Stimulated activated naive CD8-positive, alpha-beta T cell treated with anti-CD3 and anti-CD28 coated beads, Interleukin-15, amount 100 ng/mL, for 72 hours (primary cell): Measurements from ENCODE around the gene OTULIN.

Experiments used
- ATAC-seq: fragments of 150-1000 bp; cut with Tn5 transposase; 2 replicates; pipeline ENCODE4 v1.10.0; 2021; ENCODE audit warnings: mild to moderate bottlenecking, moderate library complexity
- DNase-seq, 2 donors: peaks; one replicate each; pipeline ENCODE4 v3.0.0; 2021 to 2022
- H3K27ac Mint-ChIP-seq, 2 donors: one replicate each; pipeline ENCODE4 v1.8.0; 2022; ENCODE audit warnings: mild to moderate bottlenecking in 2 of 2, mixed read lengths in 2 of 2, moderate library complexity in 2 of 2
- H3K27me3 Mint-ChIP-seq: one replicate; pipeline ENCODE4 v1.8.0; 2022; ENCODE audit warnings: mixed read lengths
- H3K4me1 Mint-ChIP-seq: one replicate; pipeline ENCODE4 v1.8.0; 2022; ENCODE audit warnings: mild to moderate bottlenecking, mixed read lengths
- H3K4me3 Mint-ChIP-seq, 2 donors: one replicate each; pipeline ENCODE4 v1.8.0; 2022; ENCODE audit warnings: mild to moderate bottlenecking in 2 of 2, mixed read lengths in 2 of 2, moderate library complexity in 1 of 2
- H3K9me3 Mint-ChIP-seq, 2 donors: one replicate each; pipeline ENCODE4 v1.8.0; 2022; ENCODE audit warnings: mixed read lengths in 2 of 2

The OTULIN gene

DNA sequence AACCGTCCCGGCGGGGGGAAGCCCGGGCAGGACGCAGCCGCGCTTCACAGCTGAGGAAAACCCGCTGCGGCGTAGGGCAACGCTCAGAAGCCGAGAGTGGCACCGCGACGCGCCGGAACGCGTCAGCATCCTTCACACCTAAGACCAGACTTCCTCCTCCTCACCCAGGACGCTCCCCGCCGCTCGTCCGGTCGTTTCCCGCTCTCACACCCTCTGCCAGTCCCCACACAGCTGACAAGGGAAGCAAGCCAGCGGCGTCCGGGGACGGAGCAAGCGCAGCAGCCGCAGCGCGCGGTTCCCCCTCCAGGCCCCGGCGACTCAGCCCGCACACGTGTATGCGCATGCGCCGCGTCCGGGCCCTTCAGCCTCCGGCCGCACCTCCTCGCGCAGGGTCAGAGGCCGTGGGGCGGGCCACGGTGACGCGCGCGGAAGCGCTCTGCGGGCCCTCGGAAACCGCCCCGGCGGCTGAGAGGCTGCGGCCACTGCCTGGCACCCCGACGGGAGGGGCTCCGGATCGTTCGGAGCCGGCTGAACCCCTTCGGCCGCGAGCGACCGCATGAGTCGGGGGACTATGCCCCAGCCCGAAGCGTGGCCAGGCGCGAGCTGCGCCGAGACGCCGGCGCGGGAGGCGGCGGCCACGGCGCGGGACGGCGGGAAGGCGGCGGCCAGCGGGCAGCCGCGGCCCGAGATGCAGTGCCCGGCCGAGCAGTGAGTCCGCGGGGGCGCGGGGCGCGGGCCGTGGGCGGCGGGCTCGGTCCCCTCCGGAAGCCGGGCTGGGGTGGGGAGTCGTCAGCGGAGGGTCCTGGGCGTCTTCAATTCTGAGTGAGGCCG, at the start of gene OTULIN:
TSS of gene OTULIN (plus strand) at position 449 of the 831 bp plus-strand sequence. CDS start at position 557, 108 bp downstream.
- Mint-ChIP-seq H3K4me3 (peak within 1 kb of the TSS; percentile 96), H3K27ac (peak within 1 kb of the TSS; percentile 91 to 98), H3K27me3 (no peaks in the 10 kb centered on the region), H3K9me3 (no peaks in the 10 kb centered on the region), H3K4me1 (peaks cover 87% of the 10 kb centered on the region)
- peak; percentile 91 for ATAC-seq
- DNase-seq, result peak; percentile 90 to 98

DNA sequence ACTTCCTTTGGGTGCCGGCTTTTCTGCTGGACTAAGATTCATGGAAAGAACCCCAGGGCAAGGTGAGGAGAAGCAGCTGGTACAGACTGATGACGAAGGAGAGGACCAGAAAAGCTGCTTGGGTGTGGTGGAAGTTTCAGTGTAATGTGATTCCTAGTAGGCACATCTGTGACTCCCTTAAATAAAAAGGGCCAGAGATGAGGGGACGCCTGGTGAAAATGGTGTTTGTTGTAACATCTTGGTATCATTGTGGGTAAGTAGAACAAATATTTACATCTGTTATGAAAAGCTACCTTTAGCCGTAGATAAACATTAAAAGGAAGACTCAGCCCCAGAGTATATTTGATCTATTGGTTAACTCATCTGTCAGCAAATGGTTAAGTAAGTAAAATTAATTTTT, 49.2 kb upstream of the OTULIN start:
- Mint-ChIP-seq H3K4me1 (no peaks in the 10 kb centered on the region), H3K4me3 (no peak overlapping the region), H3K27me3 (no peaks in the 10 kb centered on the region), H3K27ac (no peak overlapping the region), H3K9me3 (peaks cover 0 to 6% of the 10 kb centered on the region in 2 donors)
- ATAC-seq (no peak), DNase-seq (no peak)

DNA sequence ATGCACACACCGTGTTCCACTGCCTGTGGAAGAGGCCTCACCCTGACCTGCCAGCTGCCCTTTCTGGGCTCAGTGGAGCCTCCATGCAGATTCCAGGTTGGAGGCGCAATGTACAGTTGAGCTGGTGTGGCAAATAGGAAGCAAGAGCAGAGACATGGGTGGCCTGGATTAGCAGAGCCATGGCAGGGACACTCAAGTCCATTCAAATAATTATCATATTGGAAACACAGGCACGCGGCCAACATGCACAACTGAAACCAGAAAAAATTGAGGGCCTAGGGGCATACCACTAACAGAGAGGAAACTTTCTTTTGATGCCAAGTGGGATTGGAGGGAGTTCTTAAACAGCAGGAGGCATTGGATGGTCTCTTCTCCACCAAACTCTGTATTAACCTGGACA, 47.1 kb upstream of the OTULIN start:
- ATAC-seq, result no peak
- Mint-ChIP-seq H3K27ac (peak overlapping the region in 1 of 2 donors; percentile 74), H3K4me3 (no peak overlapping the region), H3K27me3 (no peaks in the 10 kb centered on the region), H3K4me1 (no peaks in the 10 kb centered on the region), H3K9me3 (peaks cover 10 to 15% of the 10 kb centered on the region in 2 donors)
- no peak for DNase-seq

DNA sequence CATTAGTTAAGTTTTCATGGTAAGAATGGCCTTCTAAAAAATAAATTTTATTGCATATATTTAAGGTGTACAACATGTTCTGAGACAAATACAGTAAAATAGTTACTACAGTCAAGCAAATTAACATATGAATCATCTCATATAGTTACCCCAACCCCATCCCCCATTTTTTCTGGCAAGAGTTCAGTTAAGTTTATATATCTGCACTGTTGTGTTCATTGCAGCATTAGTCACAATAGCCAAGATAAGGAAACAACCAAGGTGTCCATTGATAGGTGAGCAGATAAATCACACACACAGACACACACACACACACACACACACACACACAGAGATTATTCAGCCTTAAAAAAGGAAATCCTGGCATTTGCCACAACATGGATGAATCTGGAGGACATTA, 37.2 kb upstream of the OTULIN start:
- H3K9me3 Mint-ChIP-seq, result peaks cover 6 to 10% of the 10 kb centered on the region in 2 donors
- no peak overlapping the region for H3K27ac Mint-ChIP-seq
- H3K27me3 Mint-ChIP-seq, result no peaks in the 10 kb centered on the region
- ATAC-seq, result no peak
- DNase-seq, result no peak
- H3K4me1 Mint-ChIP-seq, result no peaks in the 10 kb centered on the region
- no peak overlapping the region for H3K4me3 Mint-ChIP-seq

DNA sequence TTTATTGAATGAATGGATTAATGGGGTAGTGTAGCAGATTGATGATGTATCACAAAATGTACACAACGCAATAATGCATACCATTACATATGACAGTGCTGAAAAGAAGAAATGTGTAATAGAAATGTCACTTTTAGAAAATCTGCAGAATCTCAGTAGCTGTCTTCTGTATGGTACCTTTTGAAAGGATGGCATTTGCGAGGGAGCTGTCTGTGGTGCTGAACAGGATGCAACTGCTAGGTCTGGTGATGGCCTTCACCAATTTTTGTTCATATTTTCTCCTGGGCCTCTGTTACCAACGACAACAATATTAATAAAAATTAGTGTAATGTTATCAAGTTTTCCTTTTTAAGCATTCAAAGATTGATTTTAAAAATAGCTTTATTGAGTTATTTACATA, 36.2 kb upstream of the OTULIN start:
- ATAC-seq (peak; percentile 65), DNase-seq (peak; percentile 22 to 33)
- Mint-ChIP-seq H3K9me3 (peaks cover 6 to 8% of the 10 kb centered on the region in 2 donors), H3K4me3 (no peak overlapping the region), H3K27me3 (no peaks in the 10 kb centered on the region), H3K27ac (no peak overlapping the region), H3K4me1 (no peaks in the 10 kb centered on the region)

DNA sequence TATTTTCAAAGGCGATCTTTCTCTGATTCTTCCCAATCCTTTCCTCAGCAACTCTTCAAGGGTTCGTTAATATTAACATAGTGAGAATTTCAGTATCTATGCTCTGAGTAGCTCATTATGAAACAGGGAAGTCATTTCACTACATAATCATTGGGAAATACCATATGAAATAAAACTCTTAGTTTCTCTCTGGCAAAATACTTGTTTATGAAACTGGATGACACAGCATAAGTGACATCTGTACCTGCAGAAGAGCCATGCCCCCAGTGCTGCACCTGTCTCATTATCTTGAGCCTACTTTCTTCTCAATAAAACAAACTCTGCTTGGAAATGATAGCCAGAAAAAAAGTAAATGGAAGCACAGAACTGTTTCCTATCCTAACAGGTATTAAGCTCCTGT, 33.8 kb upstream of the OTULIN start:
- ATAC-seq (no peak), DNase-seq (no peak)
- H3K27me3 Mint-ChIP-seq, result no peaks in the 10 kb centered on the region
- H3K4me3 Mint-ChIP-seq, result no peak overlapping the region
- peaks cover 6 to 8% of the 10 kb centered on the region in 2 donors for H3K9me3 Mint-ChIP-seq
- peaks cover 5% of the 10 kb centered on the region for H3K4me1 Mint-ChIP-seq
- no peak overlapping the region for H3K27ac Mint-ChIP-seq

DNA sequence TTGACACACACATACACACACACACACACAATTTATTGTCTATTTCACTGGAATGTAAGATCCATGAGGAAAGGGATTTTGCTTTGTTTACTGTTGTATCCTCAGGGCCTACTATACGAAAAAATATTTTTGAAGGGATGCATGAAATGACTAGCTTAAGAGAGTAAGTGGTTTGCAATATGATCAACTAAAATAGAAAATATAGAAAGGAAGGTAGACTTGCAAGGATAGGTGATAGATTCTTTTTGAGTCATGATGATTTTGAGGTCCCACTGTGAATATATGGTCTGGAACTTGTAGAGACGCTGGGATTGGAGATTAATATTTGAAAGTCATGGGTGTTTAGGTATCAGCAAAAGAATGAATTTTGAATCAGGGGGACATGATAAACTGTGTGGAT, 28.9 kb upstream of the OTULIN start:
- H3K27ac Mint-ChIP-seq, result no peak overlapping the region
- ATAC-seq, result peak; percentile 82
- H3K27me3 Mint-ChIP-seq, result peaks cover 13% of the 10 kb centered on the region

DNA sequence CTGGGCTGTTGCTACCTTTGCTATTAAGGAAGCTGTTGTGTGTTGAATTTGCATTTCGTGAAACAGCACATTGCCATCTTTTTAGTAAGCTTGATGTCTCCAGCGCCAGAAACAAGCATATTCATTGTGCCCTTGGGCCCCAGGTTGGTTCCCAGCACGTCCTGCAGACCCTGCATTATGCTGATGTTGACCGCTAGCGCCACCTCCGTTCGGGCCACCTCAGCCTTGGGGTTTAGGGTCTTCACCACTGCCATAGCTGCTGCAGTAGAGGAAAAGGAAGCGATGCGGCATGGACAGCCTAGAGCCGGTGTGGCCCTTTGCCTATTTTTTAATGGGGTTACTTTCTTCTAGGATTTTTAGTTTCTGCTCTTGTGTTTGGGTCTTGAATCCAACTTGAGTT, 23.8 kb upstream of the OTULIN start:
- ATAC-seq (no peak), DNase-seq (no peak)
- no peak overlapping the region for H3K4me3 Mint-ChIP-seq
- H3K4me1 Mint-ChIP-seq, result peaks cover under 1% of the 10 kb centered on the region
- H3K9me3 Mint-ChIP-seq, result no peaks in the 10 kb centered on the region
- H3K27ac Mint-ChIP-seq, result no peak overlapping the region
- H3K27me3 Mint-ChIP-seq, result peaks cover 34% of the 10 kb centered on the region

More for the DNA sequence above, 28.9 kb upstream of the OTULIN start:
- Mint-ChIP-seq H3K9me3 (no peaks in the 10 kb centered on the region), H3K4me3 (no peak overlapping the region), H3K4me1 (peaks cover 6% of the 10 kb centered on the region)
- DNase-seq, result no peak

DNA sequence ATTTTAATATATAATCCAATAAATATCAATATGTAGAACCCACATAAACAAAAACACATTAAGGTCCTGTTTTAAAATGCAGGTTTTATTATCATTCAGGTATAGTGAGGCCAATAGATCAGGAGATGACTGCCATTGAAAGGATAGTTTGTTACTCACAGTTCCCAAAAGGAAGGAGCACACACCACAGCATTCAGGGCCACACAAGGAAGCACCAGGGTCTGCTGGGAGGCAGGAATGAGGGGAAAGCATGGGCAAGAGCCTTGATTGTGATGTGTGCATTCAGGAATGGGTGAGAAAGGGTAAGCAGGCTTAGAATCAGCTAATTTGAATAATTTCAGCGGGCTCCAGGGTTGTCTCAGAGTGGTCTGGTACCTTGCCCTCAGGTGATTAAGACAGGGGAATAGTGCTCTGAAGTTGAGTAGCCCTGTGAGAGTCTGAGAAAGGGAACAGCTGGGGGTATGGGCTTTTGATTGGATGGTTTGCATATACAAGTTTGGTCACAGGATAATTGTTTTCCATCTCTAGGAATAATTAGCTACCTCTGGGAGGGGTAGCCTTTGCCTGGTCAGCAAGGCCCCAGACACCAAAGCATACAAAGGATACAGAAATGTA, 19.8 kb upstream of the OTULIN start:
- ATAC-seq, result no peak
- Mint-ChIP-seq H3K4me3 (no peak overlapping the region), H3K27me3 (peaks cover 42% of the 10 kb centered on the region), H3K27ac (peak overlapping the region in 1 of 2 donors; percentile 68), H3K4me1 (peaks cover 6% of the 10 kb centered on the region), H3K9me3 (no peaks in the 10 kb centered on the region)
- no peak for DNase-seq

DNA sequence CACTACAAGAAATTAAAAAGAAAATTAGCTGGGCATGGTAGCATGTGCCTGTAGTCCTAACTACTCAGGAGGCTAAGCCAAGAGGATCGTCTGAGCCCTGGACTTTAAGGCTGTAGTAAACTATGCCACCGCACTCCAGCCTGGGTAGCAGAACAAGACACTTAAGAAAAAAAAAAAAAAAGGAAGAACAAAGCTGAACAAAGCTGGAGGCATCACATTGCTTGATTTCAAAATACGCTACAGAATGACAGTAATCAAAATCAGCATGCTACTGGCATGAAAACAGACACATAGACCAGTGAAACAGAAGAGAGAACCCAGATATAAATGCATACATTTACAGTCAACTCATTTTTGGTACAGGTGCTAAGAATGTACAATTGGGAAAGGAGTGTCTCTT, 14.5 kb upstream of the OTULIN start:
- ATAC-seq, result no peak
- Mint-ChIP-seq H3K27me3 (peaks cover 18% of the 10 kb centered on the region), H3K4me1 (peaks cover 15% of the 10 kb centered on the region), H3K27ac (no peak overlapping the region), H3K4me3 (no peak overlapping the region), H3K9me3 (no peaks in the 10 kb centered on the region)
- no peak for DNase-seq

DNA sequence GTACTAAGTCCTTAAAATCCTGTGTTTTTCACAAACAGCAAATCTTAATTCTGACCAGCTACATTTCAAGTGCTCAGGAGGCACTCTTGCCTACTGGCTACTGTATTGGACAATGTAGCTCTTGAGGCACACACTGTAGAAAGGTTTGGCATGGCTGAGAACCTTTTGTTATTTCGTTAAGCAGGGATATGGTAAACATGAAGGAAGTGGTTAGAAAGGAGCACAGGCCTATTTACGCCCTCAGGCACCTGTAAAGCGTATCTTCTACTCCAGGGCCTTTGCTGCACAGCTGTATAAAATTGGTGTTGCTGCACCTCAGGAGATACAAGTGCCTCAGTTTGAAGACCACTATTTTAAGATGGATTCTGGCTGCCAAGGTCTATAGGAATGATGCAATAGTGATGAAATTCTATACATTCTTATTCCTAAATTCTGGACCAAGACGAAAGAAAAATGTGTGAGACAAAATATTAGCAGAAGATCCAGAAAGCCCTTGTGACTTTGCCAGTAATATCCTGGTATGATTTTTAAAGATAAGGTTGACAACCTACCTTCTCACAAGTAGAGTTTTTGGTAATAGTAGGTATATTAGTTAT, 9.3 kb upstream of the OTULIN start:
- H3K27ac Mint-ChIP-seq, result peak overlapping the region in 1 of 2 donors; percentile 20
- H3K9me3 Mint-ChIP-seq, result no peaks in the 10 kb centered on the region
- no peak for ATAC-seq
- H3K27me3 Mint-ChIP-seq, result peaks cover 5% of the 10 kb centered on the region
- H3K4me3 Mint-ChIP-seq, result no peak overlapping the region
- peaks cover 43% of the 10 kb centered on the region for H3K4me1 Mint-ChIP-seq
- DNase-seq, result no peak

DNA sequence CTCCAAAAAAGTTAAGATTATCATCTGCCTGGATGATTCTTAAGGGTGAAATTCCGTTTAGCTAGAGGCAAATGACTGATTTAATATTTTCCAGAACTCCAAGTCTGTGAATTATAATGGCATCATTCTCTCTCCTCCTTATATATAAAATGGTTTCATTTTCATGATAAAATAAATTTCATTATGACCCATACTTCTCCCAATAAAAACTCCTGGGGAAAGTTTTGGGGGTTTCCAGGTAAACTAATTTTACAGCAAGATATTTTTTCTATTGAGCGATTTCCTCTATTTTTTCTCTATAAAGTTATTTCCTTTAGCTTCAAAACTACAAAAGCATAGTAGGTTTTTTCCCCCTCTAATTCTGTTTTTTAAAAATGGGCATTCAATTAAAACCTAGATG, 7.6 kb upstream of the OTULIN start:
- no peak for DNase-seq
- Mint-ChIP-seq H3K27ac (peak overlapping the region; percentile 63 to 86), H3K27me3 (no peaks in the 10 kb centered on the region), H3K9me3 (no peaks in the 10 kb centered on the region), H3K4me3 (peak overlapping the region in 1 of 2 donors; percentile 45), H3K4me1 (peaks cover 52% of the 10 kb centered on the region)
- no peak for ATAC-seq

DNA sequence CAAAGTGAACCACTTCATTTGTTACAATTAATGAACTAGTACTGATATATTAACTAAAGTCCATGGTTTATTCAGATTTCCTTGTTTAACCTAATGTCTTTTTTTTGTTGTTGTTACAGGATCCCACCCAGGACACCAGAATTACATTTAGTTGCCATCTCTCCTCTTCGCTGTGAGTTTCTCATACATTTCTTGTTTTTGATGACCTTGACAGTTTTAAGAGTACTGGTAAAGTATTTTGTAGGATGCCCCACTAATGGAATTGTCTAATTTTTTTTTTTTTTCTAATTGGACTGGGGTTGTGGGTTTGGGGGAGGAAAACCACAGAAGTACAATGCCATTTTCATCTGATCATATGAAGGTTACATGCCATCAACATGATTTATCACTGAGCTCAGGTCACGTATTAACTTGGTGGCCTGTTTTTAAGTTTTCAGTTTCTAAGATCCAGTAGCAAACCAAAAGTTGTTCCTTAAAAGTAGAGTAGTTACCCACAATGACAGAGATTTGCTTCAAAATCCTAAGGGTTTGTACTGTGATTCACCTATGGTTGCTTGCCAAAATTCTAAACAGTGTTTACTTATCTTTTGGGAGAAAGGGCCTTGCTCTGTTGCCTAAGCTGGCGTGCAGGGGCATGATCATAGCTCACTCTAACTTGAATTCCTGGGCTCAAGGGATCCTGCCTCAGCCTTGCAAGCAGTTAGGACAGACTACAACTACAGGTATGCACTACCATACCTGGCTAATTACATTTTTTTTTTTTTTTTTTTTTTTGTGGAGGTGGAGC, 4.5 kb upstream of the OTULIN start:
- no peaks in the 10 kb centered on the region for H3K27me3 Mint-ChIP-seq
- H3K27ac Mint-ChIP-seq, result peak overlapping the region in 1 of 2 donors; percentile 8
- ATAC-seq, result no peak
- no peak for DNase-seq
- peaks cover 75% of the 10 kb centered on the region for H3K4me1 Mint-ChIP-seq
- H3K9me3 Mint-ChIP-seq, result no peaks in the 10 kb centered on the region
- peak overlapping the region in 1 of 2 donors; percentile 0 for H3K4me3 Mint-ChIP-seq

DNA sequence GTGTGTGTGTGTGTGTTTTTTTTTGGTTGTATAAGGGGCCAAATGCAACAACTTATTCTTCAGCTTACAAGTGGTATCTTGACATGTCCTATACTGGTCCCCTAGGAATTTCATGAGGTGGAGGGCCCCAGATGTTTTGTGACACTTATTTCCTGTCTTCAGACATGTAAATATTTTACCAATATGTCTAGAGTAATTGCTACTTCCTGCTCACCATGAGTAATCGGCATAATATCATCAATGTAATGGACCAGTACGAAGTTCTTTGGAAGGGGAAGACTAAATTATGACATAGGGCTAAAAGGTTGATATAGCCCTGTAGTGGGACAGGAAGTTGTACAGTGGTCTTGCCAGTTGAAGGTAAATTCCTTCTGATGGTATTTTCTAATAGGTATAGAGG, 3.7 kb upstream of the OTULIN start:
- DNase-seq (no peak), ATAC-seq (no peak)
- H3K4me3 Mint-ChIP-seq, result peak overlapping the region in 1 of 2 donors; percentile 1
- H3K4me1 Mint-ChIP-seq, result peaks cover 69% of the 10 kb centered on the region
- H3K9me3 Mint-ChIP-seq, result no peaks in the 10 kb centered on the region
- no peaks in the 10 kb centered on the region for H3K27me3 Mint-ChIP-seq
- no peak overlapping the region for H3K27ac Mint-ChIP-seq

DNA sequence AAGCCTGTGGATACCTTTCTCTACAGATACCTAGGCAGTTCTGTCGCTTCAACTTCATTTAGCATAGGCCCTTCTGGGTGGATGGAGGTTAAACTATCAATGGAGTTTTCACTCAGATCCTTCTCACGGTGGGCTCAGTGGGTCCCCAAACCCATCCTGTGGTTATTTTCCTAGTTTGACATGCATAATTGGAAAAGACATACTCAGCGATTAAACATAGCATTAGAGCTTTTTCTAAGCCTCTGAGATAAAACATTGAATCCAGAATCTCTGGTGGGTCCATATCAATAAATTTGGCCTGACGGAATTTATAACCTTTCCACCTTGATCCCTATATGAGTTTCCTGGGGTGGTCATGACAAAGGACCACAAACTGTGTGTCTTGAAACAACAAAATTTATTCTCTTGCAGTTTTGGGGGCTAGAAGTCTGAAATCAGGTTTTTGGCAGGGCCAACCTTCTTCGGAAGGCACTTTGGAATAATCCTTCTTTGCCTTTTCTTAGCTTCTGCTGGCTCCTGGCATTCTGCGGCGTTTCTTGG, 1.7 kb upstream of the OTULIN start:
- H3K27me3 Mint-ChIP-seq, result no peaks in the 10 kb centered on the region
- H3K27ac Mint-ChIP-seq, result no peak overlapping the region
- DNase-seq, result no peak
- peaks cover 72% of the 10 kb centered on the region for H3K4me1 Mint-ChIP-seq
- H3K9me3 Mint-ChIP-seq, result no peaks in the 10 kb centered on the region
- ATAC-seq, result no peak
- H3K4me3 Mint-ChIP-seq, result peak overlapping the region; percentile 96
